ENCODE data around the gene ADCY10. TPM values are rescaled to one million over a fixed set of nuclear protein-coding genes. Genes with fewer than 3 reads are reported as not detected.
"Not testable (repeated sequence)": the region's sequence is repeated elsewhere in the genome, so short reads cannot be mapped to it uniquely, and the experiment has no call there.

ADCY10 gene
- polyA plus RNA-seq, 4 donors: 0.24 to 0.66 (median 0.46) TPM

DNA sequence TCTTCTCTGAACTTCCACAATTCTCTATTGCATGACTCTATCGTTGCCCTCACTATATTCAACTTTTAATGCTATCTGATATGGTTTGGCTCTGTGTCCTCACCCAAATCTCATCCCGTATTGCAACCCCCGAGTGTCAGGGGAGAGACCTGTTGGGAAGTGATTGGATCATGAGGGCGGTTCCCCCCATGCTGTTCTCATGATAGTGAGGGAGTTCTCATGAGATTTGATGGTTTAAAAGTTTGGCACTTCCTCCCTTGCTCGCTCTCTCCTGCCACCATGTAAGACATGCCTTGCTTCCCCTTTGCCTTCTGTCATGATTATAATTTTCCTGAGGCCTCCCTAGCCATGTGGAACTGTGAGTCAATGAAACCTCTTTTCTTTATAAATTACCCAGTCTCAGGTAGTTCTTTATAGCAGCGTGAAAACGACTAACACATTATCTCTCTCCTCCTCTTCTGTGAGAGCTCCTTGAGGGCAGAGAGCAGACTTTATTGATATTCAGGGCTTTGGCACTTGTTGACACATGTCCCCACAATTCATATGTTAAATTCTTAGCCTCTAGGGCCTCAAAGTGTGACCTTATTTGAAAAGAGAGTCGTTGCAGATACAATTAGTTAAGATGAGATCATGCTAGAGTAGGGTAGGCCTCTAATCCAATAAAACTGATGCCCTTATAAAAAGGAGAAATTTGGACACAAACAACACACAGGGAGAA lies 52.1 kb downstream of the ADCY10 start:
- no peak for DNase-seq (ENCODE audit: low read depth in 4 of 4, low spot score in 3 of 4)

DNA sequence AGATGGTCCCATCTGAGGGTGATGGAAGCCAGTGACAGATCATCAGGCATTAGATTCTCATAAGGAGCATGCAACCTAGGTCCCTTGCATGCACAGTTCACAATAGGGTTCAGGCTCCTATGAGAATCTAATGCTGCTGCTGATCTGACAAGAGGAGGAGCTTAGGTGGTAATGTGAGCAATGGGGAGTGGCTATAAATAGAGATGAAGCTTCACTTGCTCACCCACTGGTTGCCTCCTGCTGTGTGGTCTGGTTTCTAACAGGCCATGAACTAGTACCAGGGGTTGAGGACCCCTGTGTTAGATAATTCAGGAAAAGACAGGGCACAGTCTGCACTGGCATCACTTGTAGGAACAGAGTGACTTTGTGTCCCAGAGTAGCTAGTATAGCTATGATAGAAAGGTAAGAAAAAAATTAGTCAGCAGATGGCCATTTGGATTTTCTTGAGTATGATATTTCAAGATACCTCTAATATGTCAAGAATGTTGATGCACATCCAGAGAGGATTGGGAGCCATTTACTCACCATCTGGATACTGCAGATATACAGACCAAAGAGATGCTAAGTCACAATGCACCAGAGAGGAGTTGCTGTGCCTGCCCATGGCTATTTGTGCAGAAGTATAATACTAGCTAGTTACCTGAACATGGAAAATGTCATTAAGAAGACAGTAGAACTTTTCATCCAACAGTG lies 53.6 kb downstream of the ADCY10 start:
- no peak for DNase-seq (ENCODE audit: low read depth in 4 of 4, low spot score in 3 of 4)

DNA sequence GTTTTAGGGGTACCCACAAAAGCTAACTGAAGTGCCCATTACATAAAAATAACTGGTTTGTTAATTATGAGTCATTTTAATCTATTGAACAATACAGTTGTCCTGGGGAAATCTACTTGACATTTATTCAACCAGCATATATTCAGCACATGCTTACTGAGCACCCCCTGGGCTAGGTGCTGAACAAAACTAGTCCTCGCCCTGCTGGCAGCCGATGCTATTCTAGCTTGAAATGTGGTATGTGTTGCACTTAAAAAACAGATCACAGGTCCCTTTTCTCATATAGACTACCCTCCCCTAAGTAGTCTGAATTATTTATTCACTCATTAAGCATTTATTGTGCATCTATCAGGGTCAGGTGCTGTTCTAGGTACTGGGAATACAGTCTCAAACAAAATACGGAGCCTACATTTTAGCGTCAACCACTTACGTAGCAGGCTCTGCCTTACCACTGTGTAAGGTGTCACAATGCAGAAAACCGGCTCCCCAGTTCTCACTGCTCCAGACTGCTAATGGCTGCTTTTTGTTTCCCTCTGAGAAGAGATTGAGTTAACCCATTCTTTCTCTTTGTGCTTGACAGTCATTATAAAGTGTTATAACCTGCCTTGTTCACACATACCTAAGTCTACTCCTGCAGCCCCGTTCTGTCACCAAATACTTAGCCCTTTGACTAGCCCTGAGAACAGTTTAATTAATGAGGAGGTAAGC lies 57.1 kb downstream of the ADCY10 start:
- DNase-seq (ENCODE audit: low read depth in 4 of 4, low spot score in 3 of 4): no peak

DNA sequence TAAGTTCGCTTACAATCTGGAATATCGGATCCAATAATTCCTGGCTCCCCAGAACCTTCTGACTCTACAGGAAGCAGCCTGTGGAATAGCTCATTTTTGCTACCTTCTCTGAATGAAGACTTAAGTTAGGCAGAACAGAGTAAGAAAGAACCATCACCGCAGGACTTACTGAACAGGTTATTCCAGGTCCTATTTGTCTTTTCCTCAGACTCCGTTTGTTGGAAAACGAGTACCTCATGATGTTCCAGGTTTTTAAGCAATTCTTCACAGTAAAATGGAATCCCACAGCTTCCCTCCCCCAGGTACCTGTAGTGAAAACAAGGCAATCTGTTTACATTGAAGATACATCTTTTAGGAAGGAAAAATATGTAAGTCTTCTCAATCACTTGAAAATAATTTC lies 59.8 kb downstream of the ADCY10 start:
- DNase-seq (ENCODE audit: low read depth in 4 of 4, low spot score in 3 of 4): no peak

DNA sequence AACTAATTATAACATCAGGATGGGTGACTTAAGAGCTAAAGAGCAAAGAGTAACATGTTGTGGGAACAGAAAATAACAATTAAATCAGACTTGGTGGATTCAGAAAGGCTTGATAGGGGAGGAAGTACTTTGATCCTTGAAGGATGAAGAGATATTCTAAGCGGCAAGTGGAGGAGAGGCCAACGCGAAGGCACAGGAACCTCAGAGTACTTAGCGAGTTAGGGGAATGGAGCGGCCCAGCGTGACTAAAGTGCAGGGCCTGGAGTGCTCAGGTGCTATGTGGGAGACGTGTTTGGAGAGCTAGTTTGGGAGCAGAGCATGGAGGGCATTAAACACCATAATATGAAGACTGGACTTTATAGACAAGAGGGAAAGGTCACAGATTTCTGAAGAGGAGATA lies 64.3 kb downstream of the ADCY10 start:
- DNase-seq (ENCODE audit: low read depth in 4 of 4, low spot score in 3 of 4): peak in 1 of 4 donors; percentile 8

DNA sequence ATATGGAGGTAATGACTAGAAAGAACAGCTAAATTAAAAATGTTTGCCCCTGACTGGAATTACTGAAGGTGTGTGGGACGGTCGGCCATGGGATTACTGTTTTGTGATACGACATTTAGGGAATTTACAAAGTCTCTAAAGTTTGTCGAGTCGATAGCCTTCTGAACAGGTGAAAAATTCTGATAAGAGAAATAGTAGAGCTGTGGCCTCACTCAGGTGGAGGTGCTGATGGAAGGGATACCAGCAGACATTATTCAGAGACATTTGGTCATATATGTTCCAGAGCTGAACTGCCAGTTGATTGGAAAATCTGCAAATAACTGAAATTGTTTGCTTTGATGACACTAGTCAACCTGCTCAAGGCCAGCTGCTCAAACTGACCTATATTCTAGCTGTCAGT lies 71.1 kb downstream of the ADCY10 start:
- DNase-seq (ENCODE audit: low read depth in 4 of 4, low spot score in 3 of 4): no peak

DNA sequence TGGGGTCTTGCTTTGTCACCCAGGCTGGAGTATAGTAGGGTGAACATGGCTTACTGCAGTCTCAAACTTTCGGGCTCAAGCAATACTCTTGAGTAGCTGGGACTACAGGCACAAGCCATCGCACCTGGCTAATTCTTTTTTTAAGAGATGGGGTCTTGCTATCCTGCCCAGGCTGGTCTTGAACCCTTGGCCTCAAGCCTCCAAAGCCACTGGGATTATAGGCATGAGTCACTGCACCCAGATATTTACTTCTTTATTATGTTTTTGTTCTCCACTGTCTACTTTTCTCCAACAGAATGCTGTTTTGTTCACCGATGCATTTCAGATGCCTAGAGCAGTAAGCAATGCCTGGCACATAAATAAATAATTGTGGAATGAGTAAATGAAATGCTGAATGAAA lies 72.4 kb downstream of the ADCY10 start:
- DNase-seq (ENCODE audit: low read depth in 4 of 4, low spot score in 3 of 4): no peak

DNA sequence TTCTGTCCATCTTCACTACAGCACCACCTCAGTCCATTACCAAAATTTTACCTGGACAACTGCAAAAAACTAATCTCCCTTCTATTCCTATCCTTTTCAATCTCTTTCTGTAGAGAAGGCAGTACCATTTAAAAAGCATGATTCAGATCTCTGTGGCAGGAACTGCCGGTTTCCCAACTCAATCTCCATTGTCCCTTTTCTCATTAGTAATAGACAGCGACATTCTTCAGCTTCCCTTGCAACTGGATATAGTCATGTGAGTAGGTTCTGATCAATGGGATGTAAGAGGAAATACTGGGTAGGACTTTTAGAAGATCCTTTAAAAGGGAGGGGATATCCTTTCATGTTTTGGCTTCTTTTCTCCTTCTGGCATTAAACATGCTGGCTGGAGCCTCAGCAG lies 74.9 kb downstream of the ADCY10 start:
- DNase-seq (ENCODE audit: low read depth in 4 of 4, low spot score in 3 of 4): no peak

DNA sequence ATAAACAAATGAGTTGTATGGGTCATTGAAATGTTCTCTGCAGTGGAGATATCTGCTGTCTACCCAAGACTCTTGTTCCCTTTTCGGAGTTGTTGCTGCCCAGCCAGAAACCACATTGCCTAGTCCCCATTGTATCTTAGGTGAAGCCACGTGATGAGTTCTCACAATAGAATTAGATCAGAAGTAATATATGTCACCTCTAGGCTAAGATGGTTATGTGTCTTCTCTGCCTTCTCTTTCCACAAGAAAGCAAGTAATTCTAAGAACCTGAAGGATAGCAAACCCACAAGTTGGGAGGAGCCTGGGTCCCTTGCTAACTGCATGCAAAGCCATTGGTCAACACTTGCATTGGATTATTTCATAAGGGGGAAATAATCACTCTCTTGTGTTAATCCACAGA lies 76.6 kb downstream of the ADCY10 start:
- DNase-seq (ENCODE audit: low read depth in 4 of 4, low spot score in 3 of 4): no peak

DNA sequence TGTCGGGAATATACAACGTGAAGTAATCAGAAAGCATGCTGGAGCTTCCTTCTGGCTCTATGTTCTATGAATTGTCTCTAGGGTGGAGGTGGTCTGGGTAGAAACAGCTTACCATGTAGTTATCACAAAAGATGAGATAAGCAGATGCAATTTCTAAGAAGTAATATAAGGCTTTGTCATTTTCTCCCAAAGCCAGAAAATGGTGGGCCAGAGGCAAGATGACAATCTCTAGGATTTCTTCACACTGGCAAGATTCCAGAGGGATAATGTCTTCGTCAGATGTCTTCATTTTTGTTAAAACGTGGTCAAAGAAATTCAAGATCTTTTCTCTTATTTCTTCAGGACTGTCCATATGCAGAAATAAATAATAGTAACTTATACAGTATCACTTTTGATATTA lies 77.7 kb downstream of the ADCY10 start:
- no peak for DNase-seq (ENCODE audit: low read depth in 4 of 4, low spot score in 3 of 4)

DNA sequence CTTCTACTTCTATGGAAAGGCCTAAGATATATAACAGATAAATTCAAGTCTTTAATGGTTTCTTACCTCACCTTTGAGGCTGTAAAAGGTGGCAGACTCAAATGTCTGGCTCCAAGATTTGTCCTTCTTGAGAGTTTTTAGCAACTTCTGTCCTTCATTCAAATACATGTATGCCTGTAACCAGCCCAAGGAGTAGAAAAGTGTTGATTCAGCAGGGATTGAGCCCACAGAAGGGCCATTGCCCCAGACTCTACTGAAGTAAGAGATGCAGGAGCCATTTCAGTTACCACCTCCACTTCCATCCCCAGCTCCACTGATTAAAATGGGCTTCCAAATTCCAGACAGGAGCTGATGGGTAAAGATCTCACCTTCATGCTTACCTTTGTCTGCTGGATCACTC lies 80.0 kb downstream of the ADCY10 start:
- no peak for DNase-seq (ENCODE audit: low read depth in 4 of 4, low spot score in 3 of 4)

DNA sequence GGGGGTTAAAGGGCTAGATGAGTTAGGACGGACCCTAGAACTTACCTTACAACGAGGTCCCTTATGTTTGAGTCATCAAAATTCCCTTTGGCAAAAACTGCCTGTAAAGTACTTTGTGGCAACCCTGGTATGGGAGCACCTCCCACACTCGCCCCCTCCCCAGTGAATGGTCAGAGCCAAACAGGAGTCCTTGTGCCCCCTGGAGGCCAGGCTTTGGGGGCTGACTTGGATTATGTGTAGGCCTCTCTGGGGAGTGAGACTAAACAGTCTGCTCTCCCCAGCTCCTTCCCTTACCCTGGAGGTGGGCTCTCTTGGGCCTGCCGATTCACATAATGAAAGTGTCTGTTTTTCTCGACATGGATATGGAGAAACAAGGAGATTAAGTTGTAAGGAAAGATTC lies 81.2 kb downstream of the ADCY10 start:
- DNase-seq (ENCODE audit: low read depth in 4 of 4, low spot score in 3 of 4): no peak

DNA sequence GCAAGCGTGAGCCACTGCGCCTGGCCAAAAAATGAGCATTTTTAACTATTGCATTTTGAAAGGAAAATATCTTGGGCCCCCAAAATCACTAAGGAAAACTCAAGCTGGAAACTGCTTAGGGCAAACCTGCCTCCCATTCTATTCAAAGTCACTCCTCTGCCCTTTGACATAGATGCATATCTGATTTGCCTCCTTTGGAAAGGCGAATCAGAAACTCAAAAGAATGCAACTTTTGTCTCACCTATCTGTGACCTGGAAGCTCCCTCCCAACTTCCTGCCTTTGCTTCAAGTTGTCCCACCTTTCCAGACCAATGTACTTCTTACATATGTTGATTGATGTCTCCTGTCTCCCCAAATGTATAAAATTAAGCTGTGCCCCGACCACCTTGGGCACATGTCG lies 83.3 kb downstream of the ADCY10 start:
- DNase-seq (ENCODE audit: low read depth in 4 of 4, low spot score in 3 of 4): not testable (repeated sequence)

DNA sequence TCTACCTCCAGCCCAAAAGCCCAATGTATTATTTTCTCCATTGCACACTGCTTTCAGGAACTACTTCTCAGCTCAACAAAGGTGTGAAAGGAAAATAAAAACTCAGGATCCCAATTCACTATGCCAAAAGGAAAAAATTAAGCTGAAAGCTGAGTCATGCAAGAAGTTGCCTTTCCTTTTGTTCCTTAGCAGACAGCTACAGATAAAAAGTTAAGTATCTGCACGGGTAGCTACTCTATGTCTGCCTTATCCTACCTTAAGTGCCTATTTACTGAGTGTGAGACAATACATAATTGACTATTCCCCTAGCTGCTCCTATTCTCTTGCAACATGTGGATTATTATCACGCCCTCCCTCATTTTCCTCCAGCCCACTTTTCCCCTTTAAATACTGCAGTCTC lies 84.1 kb downstream of the ADCY10 start:
- no peak for DNase-seq (ENCODE audit: low read depth in 4 of 4, low spot score in 3 of 4)

DNA sequence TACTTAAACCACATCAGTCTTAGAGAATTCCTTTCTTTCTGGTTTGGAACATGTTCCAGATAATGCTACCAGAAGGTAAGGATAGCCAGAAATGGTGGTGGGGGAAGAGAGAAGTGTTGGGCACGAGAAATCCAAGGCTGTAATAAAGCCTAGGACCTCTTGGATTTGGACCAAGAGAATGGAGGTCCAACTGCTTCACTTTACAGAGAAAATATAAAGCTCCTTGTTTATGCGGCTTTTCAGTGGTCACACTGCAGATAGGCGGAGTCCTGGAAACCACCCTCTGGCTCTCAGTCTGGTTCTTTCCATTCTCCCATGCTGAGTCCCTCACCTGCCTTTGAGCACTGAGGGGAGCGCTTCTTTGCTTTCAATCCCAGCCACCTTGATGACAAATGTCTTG lies 87.8 kb downstream of the ADCY10 start:
- DNase-seq (ENCODE audit: low read depth in 4 of 4, low spot score in 3 of 4): no peak

DNA sequence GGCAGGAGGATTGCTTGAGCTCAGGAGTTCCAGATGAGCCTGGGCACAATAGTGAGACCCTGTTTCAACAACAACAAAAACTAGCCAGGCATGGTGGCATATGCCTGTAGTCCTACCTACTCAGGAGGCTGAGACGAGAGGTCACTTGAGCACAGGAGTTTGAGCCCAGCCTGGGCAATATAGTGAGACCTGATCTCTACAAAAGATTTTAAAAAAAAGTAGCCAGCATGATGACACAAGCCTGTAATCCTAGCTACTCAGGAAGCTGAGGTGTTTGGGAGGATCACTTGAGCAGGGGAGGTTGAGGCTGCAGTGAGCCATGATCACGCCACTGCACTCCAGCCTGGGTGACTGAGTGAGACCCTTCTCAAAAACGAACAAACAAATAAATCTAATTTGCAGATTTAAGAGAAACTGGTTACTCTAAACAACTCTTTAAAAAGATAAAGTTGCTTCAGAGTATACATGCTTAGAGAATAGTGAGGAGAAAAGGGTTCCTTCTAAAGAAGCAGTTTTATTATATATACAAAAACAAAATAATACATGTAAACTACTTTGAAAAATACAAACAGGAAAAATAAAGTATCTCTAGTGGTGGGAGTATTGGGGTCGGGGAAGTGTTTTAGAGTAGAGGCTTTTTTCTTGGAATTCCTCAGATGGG lies 88.4 kb downstream of the ADCY10 start:
- no peak for DNase-seq (ENCODE audit: low read depth in 4 of 4, low spot score in 3 of 4)

DNA sequence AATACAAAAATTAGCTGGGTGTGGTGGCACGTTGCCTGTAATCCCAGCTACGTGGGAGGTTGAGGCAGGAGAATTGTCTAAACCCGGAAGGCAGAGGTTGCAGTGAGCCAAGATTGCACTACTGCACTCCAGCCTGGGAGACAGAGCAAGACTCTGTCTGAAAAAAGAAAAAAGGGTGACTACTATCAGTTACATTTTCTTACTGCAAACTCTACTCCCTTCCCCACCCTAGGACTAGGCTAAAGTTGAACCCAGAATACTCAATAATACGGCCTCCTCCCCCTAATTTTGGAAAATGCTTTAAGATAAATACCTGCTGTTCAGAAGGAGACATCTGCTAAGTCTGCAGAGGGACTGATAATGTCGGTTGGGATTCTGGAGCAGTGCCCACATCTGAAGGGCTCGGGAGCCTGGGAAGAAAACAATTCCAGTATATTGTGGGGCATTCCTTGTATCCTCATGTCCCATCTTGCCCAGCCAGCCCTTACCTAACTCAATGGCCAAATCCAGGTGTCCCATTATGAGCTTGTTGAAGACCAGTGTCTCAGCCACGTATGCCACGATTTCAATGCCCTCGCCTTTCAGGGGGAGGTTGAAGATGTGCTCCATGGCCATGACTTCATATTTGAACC lies 89.7 kb downstream of the ADCY10 start:
- no peak for DNase-seq (ENCODE audit: low read depth in 4 of 4, low spot score in 3 of 4)

DNA sequence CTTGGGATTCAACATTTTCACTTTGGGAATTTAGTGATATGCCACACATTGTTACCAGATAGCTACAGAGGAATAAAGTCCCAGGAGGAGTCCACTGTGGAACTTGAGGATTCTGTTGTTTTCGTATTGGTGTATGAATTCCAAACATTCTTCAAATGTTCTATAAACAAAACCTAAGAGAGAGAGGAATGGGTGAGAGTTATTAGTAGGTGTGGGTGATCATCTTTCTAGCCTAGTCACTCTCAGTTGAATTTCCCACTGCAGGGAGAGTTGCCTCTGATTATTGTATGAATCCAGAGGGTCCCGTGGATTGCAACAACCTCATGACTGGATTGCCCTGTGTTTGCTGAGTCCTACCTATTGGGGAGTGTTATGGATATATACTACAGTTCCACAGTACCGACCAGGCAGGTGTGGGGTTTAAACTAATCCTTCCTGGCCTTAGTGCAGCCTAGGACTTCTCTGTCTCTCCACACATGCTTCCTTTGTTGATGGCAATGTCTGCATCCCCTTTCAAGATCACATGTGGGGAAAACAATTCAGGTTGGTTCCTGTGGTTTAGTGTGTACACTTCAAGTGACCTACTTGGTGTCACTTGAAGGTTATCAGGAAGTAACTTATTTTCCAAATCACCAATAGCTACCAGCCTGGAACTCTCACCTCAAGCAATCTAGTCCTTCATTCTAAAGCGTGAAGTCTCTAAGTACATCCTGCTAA lies 91.8 kb downstream of the ADCY10 start:
- DNase-seq (ENCODE audit: low read depth in 4 of 4, low spot score in 3 of 4): no peak

DNA sequence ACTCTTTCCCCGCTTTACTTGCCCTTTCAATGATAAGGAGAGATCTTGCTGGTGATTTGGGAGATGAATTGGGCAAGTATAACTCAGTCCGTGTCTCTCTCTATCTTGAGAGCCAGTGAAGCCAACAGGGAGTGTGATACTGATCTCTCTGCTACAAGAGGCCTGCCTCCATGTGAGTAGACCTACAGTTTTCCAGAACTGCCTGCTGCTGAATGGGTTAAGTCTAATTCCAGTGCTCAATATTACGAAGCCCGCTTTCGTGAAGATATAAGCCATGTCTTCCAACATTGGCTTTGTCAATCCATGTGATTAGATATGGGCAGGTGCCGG lies 92.6 kb downstream of the ADCY10 start:
- DNase-seq (ENCODE audit: low read depth in 4 of 4, low spot score in 3 of 4): no peak

DNA sequence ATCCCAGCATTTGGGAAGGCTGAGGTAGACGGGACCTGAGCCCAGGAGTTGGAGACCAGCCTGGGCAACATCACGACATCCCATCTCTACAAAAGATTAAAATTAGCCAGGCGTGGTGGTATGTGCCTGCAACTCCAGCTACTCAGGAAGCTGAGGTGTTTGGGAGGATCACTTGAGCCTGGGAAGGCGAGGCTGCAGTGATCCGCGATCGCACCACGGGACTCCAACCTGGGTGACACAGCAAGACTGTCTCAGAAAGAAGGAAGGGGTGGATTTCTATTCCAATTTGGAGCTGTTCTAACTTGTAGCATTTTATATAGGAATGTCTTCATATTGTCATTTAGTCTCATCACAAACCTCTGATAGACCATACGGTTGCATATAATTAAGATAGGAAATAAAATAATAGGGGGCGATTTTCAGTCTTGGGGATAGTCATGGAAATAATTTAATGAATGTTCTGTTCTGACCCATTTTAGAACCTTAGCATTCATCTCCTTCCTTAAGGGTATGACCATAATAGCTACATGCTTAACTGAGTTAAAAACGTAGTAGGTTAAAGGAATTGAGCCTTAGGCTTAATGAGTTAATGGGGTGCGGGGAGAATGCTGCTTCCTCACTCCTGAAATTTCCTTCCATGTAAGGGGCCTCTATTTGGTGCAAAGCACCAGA lies 93.1 kb downstream of the ADCY10 start:
- DNase-seq (ENCODE audit: low read depth in 4 of 4, low spot score in 3 of 4): no peak
